CD4-positive, alpha-beta T cell treated with Interleukin-6 at 100 ng/mL for 8 hours (primary cell): Measurements from ENCODE around the gene ISM1.

ENCODE experiments used
- DNase-seq: peaks from one replicate; pipeline ENCODE4 v3.0.0-alpha.2; 2020; ENCODE audit warnings: mixed read lengths, low spot score

ISM1 gene

GRCh38 chr20:13256606-13257005 lies 35.5 kb downstream of the ISM1 start:
- no peak for DNase-seq

- DNase-seq: no peak
Observed at GRCh38 chr20:13259921-13260320, 38.8 kb downstream of the ISM1 start.

GRCh38 chr20:13260650-13261279 lies 39.7 kb downstream of the ISM1 start:
- no peak for DNase-seq

- DNase-seq: peak; percentile 54
Observed at GRCh38 chr20:13261460-13262301, 40.6 kb downstream of the ISM1 start.

GRCh38 chr20:13262302-13262650 lies 41.2 kb downstream of the ISM1 start:
- DNase-seq: no peak

- no peak for DNase-seq
Observed at GRCh38 chr20:13262671-13263360, 41.7 kb downstream of the ISM1 start.

- DNase-seq: no peak
Observed at GRCh38 chr20:13263451-13263850, 42.4 kb downstream of the ISM1 start.

- DNase-seq: no peak
Observed at GRCh38 chr20:13264907-13265306, 43.8 kb downstream of the ISM1 start.

- no peak for DNase-seq
Observed at GRCh38 chr20:13265941-13266340, 44.9 kb downstream of the ISM1 start.

- DNase-seq: no peak
Observed at GRCh38 chr20:13267231-13267630, 46.2 kb downstream of the ISM1 start.

- no peak for DNase-seq
Observed at GRCh38 chr20:13268953-13269352, 47.9 kb downstream of the ISM1 start.

GRCh38 chr20:13270211-13270610 lies 49.1 kb downstream of the ISM1 start:
- no peak for DNase-seq

GRCh38 chr20:13271098-13271497 lies 50.0 kb downstream of the ISM1 start:
- DNase-seq: no peak

GRCh38 chr20:13271977-13272975 lies 51.2 kb downstream of the ISM1 start:
- no peak for DNase-seq

GRCh38 chr20:13274275-13274861 lies 53.3 kb downstream of the ISM1 start:
- no peak for DNase-seq

- DNase-seq: no peak
Observed at GRCh38 chr20:13276945-13277541, 56.0 kb downstream of the ISM1 start.

- DNase-seq: no peak
Observed at GRCh38 chr20:13277663-13278295, 56.7 kb downstream of the ISM1 start.

- no peak for DNase-seq
Observed at GRCh38 chr20:13278812-13279570, 57.9 kb downstream of the ISM1 start.

GRCh38 chr20:13280609-13281324 lies 59.7 kb downstream of the ISM1 start:
- DNase-seq: no peak
